HEK293T (cell line): ENCODE results near the gene VPS41.

Experiments
- CTCF ChIA-PET: fragments of 350-600 bp; formaldehyde crosslinking; extraction: SDS; loops from one replicate; lab custom pipeline; 2021; ENCODE audit warnings: antibody characterized with exemption, inconsistent platforms; lab: Yijun Ruan, JAX
- POLR2A ChIA-PET: fragments of 350-600 bp; formaldehyde crosslinking; extraction: SDS; loops from one replicate; lab custom pipeline; 2020; ENCODE audit warnings: antibody characterized with exemption, inconsistent platforms; lab: Yijun Ruan, JAX
- DNase-seq: peaks from one replicate; pipeline ENCODE4 v3.0.0; 2012; ENCODE audit warnings: mixed read lengths; ENCODE audit errors: extremely low spot score
- ARNT ChIP-seq: fragments of 450-650 bp; IDR thresholded peaks from 2 replicates; pipeline ENCODE4 v1.6.1; 2017; ENCODE audit warnings: mild to moderate bottlenecking
- BHLHE40 ChIP-seq: fragments of 450-650 bp; IDR thresholded peaks from 2 replicates; pipeline ENCODE4 v1.6.1; 2016; ENCODE audit warnings: mild to moderate bottlenecking, moderate library complexity, borderline replicate concordance
- CTBP1 ChIP-seq: fragments of 450-650 bp; IDR thresholded peaks from 2 replicates; pipeline ENCODE4 v1.6.1; 2016; ENCODE audit warnings: borderline replicate concordance
- ELF4 ChIP-seq: fragments of 450-650 bp; IDR thresholded peaks from 2 replicates; pipeline ENCODE4 v1.6.1; 2017; ENCODE audit warnings: antibody characterized with exemption
- FOXA1 ChIP-seq: fragments of 450-650 bp; IDR thresholded peaks from 2 replicates; pipeline ENCODE4 v1.6.1; 2016; ENCODE audit warnings: mild to moderate bottlenecking
- FOXK2 ChIP-seq: fragments of 450-650 bp; IDR thresholded peaks from 2 replicates; pipeline ENCODE4 v1.6.1; 2016; ENCODE audit warnings: mild to moderate bottlenecking
- FOXM1 ChIP-seq: fragments of 450-650 bp; IDR thresholded peaks from 2 replicates; pipeline ENCODE4 v1.6.1; 2017; ENCODE audit warnings: mild to moderate bottlenecking, borderline replicate concordance
- HDGF ChIP-seq: fragments of 450-650 bp; IDR thresholded peaks from 2 replicates; pipeline ENCODE4 v1.6.1; 2017; ENCODE audit warnings: antibody characterized with exemption, borderline replicate concordance
- L3MBTL2 ChIP-seq: fragments of 450-650 bp; conservative IDR thresholded peaks from 2 replicates; pipeline ENCODE4 v1.6.1; 2016; ENCODE audit warnings: mild to moderate bottlenecking
- LEF1 ChIP-seq: fragments of 450-650 bp; IDR thresholded peaks from 2 replicates; pipeline ENCODE4 v1.6.1; 2017; ENCODE audit warnings: mild to moderate bottlenecking, borderline replicate concordance
- NFRKB ChIP-seq: fragments of 450-650 bp; IDR thresholded peaks from 2 replicates; pipeline ENCODE4 v1.6.1; 2016; ENCODE audit warnings: mild to moderate bottlenecking, moderate library complexity
- SP1 ChIP-seq: fragments of 450-650 bp; IDR thresholded peaks from 2 replicates; pipeline ENCODE4 v1.6.1; 2017
- SUZ12 ChIP-seq: fragments of 450-650 bp; IDR thresholded peaks from 2 replicates; pipeline ENCODE4 v1.6.1; 2016; ENCODE audit warnings: mild to moderate bottlenecking
- TARDBP ChIP-seq: fragments of 450-650 bp; IDR thresholded peaks from 2 replicates; pipeline ENCODE4 v1.6.1; 2016
- ZNF384 ChIP-seq: fragments of 450-650 bp; IDR thresholded peaks from 2 replicates; pipeline ENCODE4 v1.6.1; 2016
- TF ChIP-seq, protein P1 (sequence below): fragments of 450-650 bp; IDR thresholded peaks from 2 replicates; pipeline ENCODE4 v1.6.1; 2016

The VPS41 gene

DNA sequence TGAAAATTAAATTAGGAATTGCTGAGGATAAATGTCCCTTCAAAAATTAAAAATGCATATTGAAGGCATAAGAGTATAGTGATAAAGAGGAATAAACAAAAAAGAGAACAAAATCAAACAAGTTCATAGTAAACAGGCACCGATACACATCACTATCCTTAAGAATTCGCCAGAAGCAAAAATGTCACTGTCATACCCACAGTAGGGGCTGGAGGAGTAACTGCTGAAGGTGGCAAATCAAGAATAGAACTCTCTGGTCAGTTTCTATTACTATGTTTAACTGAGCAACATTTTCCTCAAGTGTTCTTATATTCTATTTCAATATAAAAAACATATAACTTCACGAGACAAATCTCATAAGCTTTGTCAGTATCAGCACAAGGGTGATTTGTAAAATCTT is 84.0 kb downstream of the VPS41 start:
- ChIA-PET POLR2A (no interaction called here), CTCF (no interaction called here)
- TF ChIP-seq CTBP1 (no peak), NFRKB (no peak), FOXK2 (no peak), L3MBTL2 (no peak), HDGF (no peak), BHLHE40 (no peak), ZNF384 (no peak), FOXA1 (no peak), SUZ12 (no peak), FOXM1 (no peak), ELF4 (no peak), ARNT (no peak)
- TF ChIP-seq, protein P1, sequence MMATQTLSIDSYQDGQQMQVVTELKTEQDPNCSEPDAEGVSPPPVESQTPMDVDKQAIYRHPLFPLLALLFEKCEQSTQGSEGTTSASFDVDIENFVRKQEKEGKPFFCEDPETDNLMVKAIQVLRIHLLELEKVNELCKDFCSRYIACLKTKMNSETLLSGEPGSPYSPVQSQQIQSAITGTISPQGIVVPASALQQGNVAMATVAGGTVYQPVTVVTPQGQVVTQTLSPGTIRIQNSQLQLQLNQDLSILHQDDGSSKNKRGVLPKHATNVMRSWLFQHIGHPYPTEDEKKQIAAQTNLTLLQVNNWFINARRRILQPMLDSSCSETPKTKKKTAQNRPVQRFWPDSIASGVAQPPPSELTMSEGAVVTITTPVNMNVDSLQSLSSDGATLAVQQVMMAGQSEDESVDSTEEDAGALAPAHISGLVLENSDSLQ: no peak
- no peak for DNase-seq

DNA sequence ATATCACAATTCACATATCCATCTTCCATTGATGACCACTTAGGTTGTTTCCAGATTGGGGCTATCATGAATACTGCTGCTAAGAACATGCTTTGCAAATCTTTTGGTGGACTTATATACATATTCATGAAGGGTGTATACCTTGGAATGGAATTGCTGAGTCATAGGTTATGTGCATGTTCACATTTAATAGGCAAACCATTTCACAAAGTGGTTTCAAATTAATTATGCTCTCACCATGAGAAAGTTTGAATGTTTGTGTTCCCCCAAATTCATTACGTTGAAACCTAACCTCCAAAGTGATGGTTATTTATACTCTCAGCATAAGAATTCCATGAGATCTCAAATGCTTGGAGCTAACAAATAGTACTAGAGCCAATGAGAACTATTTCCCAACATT is 86.4 kb downstream of the VPS41 start:
- ChIA-PET CTCF (no interaction called here), POLR2A (no interaction called here)
- no peak for DNase-seq
- TF ChIP-seq L3MBTL2: no peak
- TF ChIP-seq HDGF: no peak
- no peak for TF ChIP-seq SUZ12
- no peak for TF ChIP-seq NFRKB
- no peak for TF ChIP-seq FOXM1
- no peak for TF ChIP-seq TARDBP
- no peak for TF ChIP-seq ELF4
- no peak for TF ChIP-seq FOXK2
- TF ChIP-seq ZNF384: no peak
- TF ChIP-seq LEF1: no peak
- no peak for TF ChIP-seq FOXA1
- TF ChIP-seq, protein P1: no peak
- no peak for TF ChIP-seq ARNT
- no peak for TF ChIP-seq SP1

DNA sequence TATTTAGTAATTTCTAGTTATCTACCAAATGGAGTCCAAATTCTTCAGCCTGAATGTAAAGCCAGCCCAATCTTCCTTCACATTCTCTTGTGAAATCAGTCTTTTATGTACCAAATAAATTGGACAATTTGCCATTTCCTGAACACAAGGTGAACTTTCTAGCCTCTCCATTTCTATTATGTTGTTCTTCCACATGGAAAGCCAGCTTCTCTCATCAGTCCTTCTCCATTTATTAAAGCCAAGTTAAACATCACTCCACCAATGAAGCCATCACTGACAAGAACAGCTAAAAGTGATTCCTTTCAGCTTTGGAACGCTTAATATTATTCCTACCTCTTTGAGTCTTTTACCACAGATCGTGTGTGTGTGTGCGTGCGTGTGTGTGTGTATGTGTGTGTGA is 88.4 kb downstream of the VPS41 start:
- TF ChIP-seq FOXA1 (no peak), SP1 (no peak)
- CTCF ChIA-PET: no interaction called here
- no peak for DNase-seq
- POLR2A ChIA-PET: no interaction called here

DNA sequence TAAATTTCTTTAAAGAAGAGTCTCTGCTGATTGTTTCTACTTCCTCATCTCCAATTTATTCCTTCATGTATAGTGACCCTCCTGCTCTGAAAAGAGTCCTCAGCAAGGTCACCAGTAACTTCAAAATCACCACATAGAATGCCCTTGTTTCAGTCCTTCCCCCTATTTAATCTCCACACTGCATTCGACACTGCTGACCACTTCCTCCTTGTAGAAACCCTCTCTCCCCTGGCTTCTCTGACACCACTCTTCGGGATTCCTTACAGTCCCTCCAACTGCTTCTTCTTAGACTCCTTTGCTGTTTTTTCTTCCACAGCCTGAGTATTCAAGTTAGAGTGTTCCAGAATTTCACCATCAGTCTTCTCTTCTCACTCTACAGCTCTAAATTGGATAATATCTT is 89.5 kb downstream of the VPS41 start:
- ChIA-PET POLR2A (no interaction called here), CTCF (no interaction called here)
- no peak for TF ChIP-seq SUZ12
- no peak for TF ChIP-seq L3MBTL2
- TF ChIP-seq HDGF: no peak
- TF ChIP-seq, protein P1: no peak
- no peak for TF ChIP-seq LEF1
- TF ChIP-seq BHLHE40: no peak
- TF ChIP-seq ZNF384: no peak
- TF ChIP-seq FOXA1: no peak
- TF ChIP-seq NFRKB: no peak
- no peak for TF ChIP-seq FOXK2
- no peak for TF ChIP-seq ELF4
- no peak for TF ChIP-seq SP1
- no peak for TF ChIP-seq CTBP1
- DNase-seq: no peak

DNA sequence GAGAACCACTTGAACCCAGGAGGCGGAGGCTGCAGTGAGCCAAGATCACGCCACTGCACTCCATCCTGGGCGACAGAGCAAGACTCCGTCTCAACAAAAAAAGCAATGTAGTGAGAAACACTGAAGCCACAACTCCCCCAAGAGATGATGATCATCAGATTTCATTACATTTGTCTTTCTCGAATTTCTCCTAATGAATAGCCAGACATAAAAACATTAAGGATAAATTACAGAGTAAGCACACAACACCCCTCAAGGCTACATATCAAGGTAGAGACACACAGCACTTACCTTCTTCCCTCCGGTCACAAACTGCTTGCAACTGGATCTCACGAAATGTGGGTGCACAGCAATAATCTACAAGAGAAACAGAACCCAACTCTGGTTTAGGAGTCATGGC is 91.5 kb downstream of the VPS41 start:
- ChIA-PET POLR2A (no interaction called here), CTCF (interaction anchor here (0.6 kb wide), 1 partner anchor 79 kb away, joined by 5 read pairs; no protein-coding TSS in a partner anchor)
- TF ChIP-seq FOXA1 (no peak), ELF4 (no peak), TARDBP (no peak), BHLHE40 (no peak), FOXM1 (no peak), FOXK2 (no peak), ZNF384 (no peak)
- TF ChIP-seq, protein P1: no peak
- DNase-seq: no peak

DNA sequence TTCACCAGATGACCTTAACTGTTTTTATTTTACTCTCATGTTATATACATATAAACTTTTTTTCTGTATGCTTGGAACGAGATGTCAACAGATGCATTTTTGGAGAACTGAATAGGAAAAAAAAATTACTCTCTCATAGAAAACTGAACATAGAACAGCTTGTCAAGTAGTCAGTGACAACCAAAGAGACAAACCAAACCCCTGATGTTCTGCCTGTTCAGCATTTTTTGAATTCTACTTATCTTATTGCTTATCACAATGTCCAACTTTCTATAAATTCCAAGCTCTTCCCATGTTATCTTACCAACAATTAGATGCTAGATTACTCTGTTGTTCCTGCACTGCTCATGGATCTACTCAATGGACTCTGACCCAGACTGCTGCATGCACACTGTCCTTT is 95.2 kb downstream of the VPS41 start:
- no peak for DNase-seq
- CTCF ChIA-PET: no interaction called here
- TF ChIP-seq NFRKB (no peak), FOXA1 (no peak), L3MBTL2 (no peak), LEF1 (no peak), TARDBP (no peak)
- POLR2A ChIA-PET: no interaction called here
